ENCODE results near the gene ABCB4.
A peak's percentile ranks its signal among the peaks of the same experiment; 100 is the strongest.

The ABCB4 gene

GRCh38 chr7:87420173-87420572 is 55.3 kb downstream of the ABCB4 start:
- DNase-seq (ENCODE audit: low spot score) = peak; percentile 18

GRCh38 chr7:87416682-87417587 is 58.5 kb downstream of the ABCB4 start:
- peak; percentile 89 for DNase-seq (ENCODE audit: low spot score)

- DNase-seq (ENCODE audit: low spot score) = no peak
Observed at GRCh38 chr7:87414794-87415188, 60.7 kb downstream of the ABCB4 start.

- DNase-seq (ENCODE audit: low spot score) = no peak
Observed at GRCh38 chr7:87413951-87414793, 61.3 kb downstream of the ABCB4 start.

- DNase-seq (ENCODE audit: low spot score) = no peak
Observed at GRCh38 chr7:87413029-87413428, 62.5 kb downstream of the ABCB4 start.

- DNase-seq (ENCODE audit: low spot score) = no peak
Observed at GRCh38 chr7:87411186-87411585, 64.3 kb downstream of the ABCB4 start.

- no peak for DNase-seq (ENCODE audit: low spot score)
Observed at GRCh38 chr7:87404674-87405073, 70.8 kb downstream of the ABCB4 start.

GRCh38 chr7:87398446-87398845 is 77.0 kb downstream of the ABCB4 start:
- no peak for DNase-seq (ENCODE audit: low spot score)

GRCh38 chr7:87395442-87396020 is 79.9 kb downstream of the ABCB4 start:
- DNase-seq (ENCODE audit: low spot score) = no peak

- no peak for DNase-seq (ENCODE audit: low spot score)
Observed at GRCh38 chr7:87391020-87391701, 84.3 kb downstream of the ABCB4 start.

GRCh38 chr7:87380905-87381304 is 94.6 kb downstream of the ABCB4 start:
- DNase-seq (ENCODE audit: low spot score) = no peak

GRCh38 chr7:87375662-87376435 is 99.6 kb downstream of the ABCB4 start:
- no peak for DNase-seq (ENCODE audit: low spot score)

- DNase-seq (ENCODE audit: low spot score) = no peak
Observed at GRCh38 chr7:87370660-87371180, 104.8 kb downstream of the ABCB4 start.

GRCh38 chr7:87369216-87369615 is 106.3 kb downstream of the ABCB4 start:
- DNase-seq (ENCODE audit: low spot score) = no peak

- DNase-seq (ENCODE audit: low spot score) = no peak
Observed at GRCh38 chr7:87364246-87364645, 111.2 kb downstream of the ABCB4 start.

- no peak for DNase-seq (ENCODE audit: low spot score)
Observed at GRCh38 chr7:87363342-87363741, 112.1 kb downstream of the ABCB4 start.

GRCh38 chr7:87361320-87361719 is 114.2 kb downstream of the ABCB4 start:
- DNase-seq (ENCODE audit: low spot score) = no peak

GRCh38 chr7:87359366-87359765 is 116.1 kb downstream of the ABCB4 start:
- DNase-seq (ENCODE audit: low spot score) = no peak

- no peak for DNase-seq (ENCODE audit: low spot score)
Observed at GRCh38 chr7:87356448-87356847, 119.0 kb downstream of the ABCB4 start.

GRCh38 chr7:87354749-87355148 is 120.7 kb downstream of the ABCB4 start:
- peak; percentile 55 for DNase-seq (ENCODE audit: low spot score)
